ENCODE measurements around the gene TGIF2. TPM values are rescaled to one million over a fixed set of nuclear protein-coding genes. Genes with fewer than 3 reads are reported as not detected.
"Not testable (repeated sequence)": the region's sequence is repeated elsewhere in the genome, so short reads cannot be mapped to it uniquely, and the experiment has no call there.

Gene TGIF2
- total and polyA plus RNA-seq, 4 donors = 14.2 to 26.2 (median 20.7) TPM

DNA sequence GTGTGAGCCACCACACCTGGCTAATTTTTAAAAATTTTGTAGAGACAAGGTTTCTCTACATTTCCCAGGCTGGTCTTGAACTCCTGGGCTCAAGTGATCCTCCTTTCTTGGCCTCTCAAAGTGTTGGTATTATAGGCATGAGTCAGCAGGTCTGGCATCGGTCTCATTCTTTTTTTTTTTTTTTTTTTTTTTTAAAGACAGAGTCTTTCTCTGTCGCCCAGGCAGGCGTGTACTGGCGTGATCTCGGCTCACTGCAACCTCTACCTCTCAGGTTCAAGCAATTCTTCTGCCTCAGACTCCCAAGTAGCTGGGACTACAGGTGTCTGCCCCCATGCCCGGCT is 35.0 kb downstream of the TGIF2 start:
- not testable (repeated sequence) for H3K4me3 ChIP-seq (ENCODE audit: low read depth, low read length); H3K27me3 ChIP-seq (ENCODE audit: control insufficient read depth, insufficient read depth, low read length); H3K27ac ChIP-seq (ENCODE audit: low read depth, low read length); DNase-seq (ENCODE audit: low read depth in 4 of 6, low spot score in 6 of 6); H3K9me3 ChIP-seq (ENCODE audit: control insufficient read depth, insufficient read depth, low read length)
- 100% methylated on average over 3 of the region's 6 CpGs for WGBS (ENCODE audit: insufficient coverage)
- H3K4me1 ChIP-seq (ENCODE audit: control insufficient read depth, insufficient read depth, low read length) = peaks cover 22% of the 10 kb centered on the region
- H3K36me3 ChIP-seq (ENCODE audit: control insufficient read depth, insufficient read depth, low read length) = peaks cover 55% of the 10 kb centered on the region

DNA sequence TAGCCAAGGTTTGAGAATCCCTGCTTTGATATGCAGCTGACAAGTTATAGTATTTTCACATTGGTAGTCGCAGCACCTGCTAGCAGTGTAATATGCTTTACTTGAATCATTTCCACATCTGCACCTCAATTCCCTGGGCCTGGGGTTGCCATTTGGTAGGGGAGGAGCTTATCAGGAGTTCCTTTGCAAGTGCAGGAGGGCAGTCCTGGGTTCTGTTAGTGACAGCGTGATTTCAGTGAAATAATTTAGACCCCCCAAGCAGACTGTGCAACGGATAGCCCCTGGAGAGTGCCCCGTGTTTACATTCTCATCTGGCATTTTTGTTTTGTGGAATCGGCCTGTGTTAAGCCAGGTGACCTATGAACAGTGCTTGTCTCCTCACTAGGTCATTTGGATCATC is 38.2 kb downstream of the TGIF2 start:
- WGBS (ENCODE audit: insufficient coverage) = 100% methylated on average over 2 of the region's 5 CpGs
- H3K36me3 ChIP-seq (ENCODE audit: control insufficient read depth, insufficient read depth, low read length) = peaks cover 76% of the 10 kb centered on the region
- H3K9me3 ChIP-seq (ENCODE audit: control insufficient read depth, insufficient read depth, low read length) = no peaks in the 10 kb centered on the region
- DNase-seq (ENCODE audit: low read depth in 4 of 6, low spot score in 6 of 6) = no peak
- peaks cover 8% of the 10 kb centered on the region for H3K4me1 ChIP-seq (ENCODE audit: control insufficient read depth, insufficient read depth, low read length)
- no peak overlapping the region for H3K4me3 ChIP-seq (ENCODE audit: low read depth, low read length)
- H3K27ac ChIP-seq (ENCODE audit: low read depth, low read length) = no peak overlapping the region
- H3K27me3 ChIP-seq (ENCODE audit: control insufficient read depth, insufficient read depth, low read length) = no peaks in the 10 kb centered on the region

DNA sequence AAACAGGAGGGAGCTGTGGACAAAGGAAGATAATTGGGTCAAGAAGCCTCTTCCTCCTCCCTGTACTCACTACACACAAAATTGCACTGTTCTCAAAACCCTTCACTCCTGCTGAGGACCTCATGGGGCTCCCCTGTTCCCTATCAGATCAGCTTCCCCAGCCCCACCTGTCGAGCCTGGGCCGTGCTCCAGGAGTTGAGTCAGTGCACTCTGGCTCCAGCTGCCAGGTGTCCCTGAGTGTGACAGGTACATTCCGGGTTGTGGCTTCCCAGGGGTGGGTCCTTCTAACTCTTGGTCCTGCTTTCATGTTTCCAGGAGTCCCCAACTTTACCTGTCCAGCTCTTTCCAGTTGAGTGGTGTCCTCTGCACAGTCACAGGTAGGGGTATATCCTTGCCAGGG is 40.6 kb downstream of the TGIF2 start:
- WGBS (ENCODE audit: insufficient coverage) = 91% methylated on average over 3 of the region's 3 CpGs
- no peak for DNase-seq (ENCODE audit: low read depth in 4 of 6, low spot score in 6 of 6)
- no peaks in the 10 kb centered on the region for H3K27me3 ChIP-seq (ENCODE audit: control insufficient read depth, insufficient read depth, low read length)
- no peaks in the 10 kb centered on the region for H3K9me3 ChIP-seq (ENCODE audit: control insufficient read depth, insufficient read depth, low read length)
- H3K27ac ChIP-seq (ENCODE audit: low read depth, low read length) = no peak overlapping the region
- peaks cover 62% of the 10 kb centered on the region for H3K36me3 ChIP-seq (ENCODE audit: control insufficient read depth, insufficient read depth, low read length)
- no peaks in the 10 kb centered on the region for H3K4me1 ChIP-seq (ENCODE audit: control insufficient read depth, insufficient read depth, low read length)
- no peak overlapping the region for H3K4me3 ChIP-seq (ENCODE audit: low read depth, low read length)

DNA sequence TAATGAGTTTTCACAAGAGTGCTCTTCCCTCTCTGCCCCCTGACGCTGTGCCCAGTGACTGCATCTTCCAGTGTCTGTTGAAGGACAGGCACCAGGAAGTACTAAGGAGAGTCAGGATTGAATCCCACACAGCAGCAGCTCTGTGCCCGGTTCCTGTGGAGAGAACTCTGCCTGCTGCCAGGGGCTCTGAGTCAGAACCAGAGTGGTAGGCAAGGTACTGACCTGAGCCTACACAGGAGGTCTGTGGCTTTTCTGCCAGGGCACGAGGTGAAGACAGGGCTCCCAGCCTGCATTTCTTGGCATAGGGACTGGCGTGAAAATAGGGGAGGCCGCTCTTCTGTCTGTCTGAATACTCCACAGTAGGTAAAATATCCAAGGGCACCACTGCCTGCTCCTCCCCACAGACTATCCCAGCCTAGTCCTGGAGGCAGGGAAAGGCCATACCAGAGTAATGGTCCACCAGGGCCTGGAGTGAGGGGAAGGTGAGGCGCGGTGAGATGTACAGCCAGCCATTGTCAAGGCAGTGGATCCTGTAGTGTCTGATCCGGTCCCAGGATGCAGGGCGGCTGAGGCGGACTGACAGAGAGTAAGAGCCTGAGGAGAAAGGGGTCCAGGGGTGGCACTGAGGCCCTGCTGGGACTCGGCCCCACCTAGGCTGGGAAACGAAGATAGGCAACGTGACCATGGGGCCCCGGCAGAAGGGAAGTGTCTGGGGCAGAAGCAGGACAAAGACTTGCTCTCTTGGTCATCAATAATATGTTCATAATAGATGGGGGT is 41.6 kb downstream of the TGIF2 start:
- Histone ChIP-seq H3K4me1 (ENCODE audit: control insufficient read depth, insufficient read depth, low read length) (no peaks in the 10 kb centered on the region), H3K27me3 (ENCODE audit: control insufficient read depth, insufficient read depth, low read length) (no peaks in the 10 kb centered on the region), H3K27ac (ENCODE audit: low read depth, low read length) (no peak overlapping the region), H3K4me3 (ENCODE audit: low read depth, low read length) (no peak overlapping the region), H3K36me3 (ENCODE audit: control insufficient read depth, insufficient read depth, low read length) (peaks cover 52% of the 10 kb centered on the region), H3K9me3 (ENCODE audit: control insufficient read depth, insufficient read depth, low read length) (no peaks in the 10 kb centered on the region)
- WGBS (ENCODE audit: insufficient coverage) = 86% methylated on average over 8 of the region's 14 CpGs
- DNase-seq (ENCODE audit: low read depth in 4 of 6, low spot score in 6 of 6) = no peak

DNA sequence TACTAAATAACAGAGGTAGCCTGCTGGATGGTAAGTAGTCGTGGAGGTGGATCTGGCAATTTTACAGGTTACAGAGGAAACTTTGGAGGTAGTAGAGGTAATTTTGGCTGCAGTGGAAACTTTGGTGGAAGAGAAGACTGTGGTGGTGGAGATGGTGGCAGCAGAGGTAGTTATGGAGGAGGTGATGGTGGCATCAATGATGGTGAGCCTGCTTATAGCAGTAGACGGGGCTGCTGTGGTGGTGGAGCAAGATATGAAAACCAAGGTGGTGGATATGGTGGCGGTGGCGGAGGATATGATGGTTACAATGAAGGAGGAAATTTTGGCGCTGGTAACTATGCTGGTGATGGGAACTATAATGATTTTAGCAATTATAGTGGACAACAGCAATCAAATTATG is 47.5 kb downstream of the TGIF2 start:
- H3K36me3 ChIP-seq (ENCODE audit: control insufficient read depth, insufficient read depth, low read length) = no peaks in the 10 kb centered on the region
- H3K4me3 ChIP-seq (ENCODE audit: low read depth, low read length) = no peak overlapping the region
- DNase-seq (ENCODE audit: low read depth in 4 of 6, low spot score in 6 of 6) = no peak
- H3K27me3 ChIP-seq (ENCODE audit: control insufficient read depth, insufficient read depth, low read length) = no peaks in the 10 kb centered on the region
- H3K4me1 ChIP-seq (ENCODE audit: control insufficient read depth, insufficient read depth, low read length) = peaks cover 3% of the 10 kb centered on the region
- no peaks in the 10 kb centered on the region for H3K9me3 ChIP-seq (ENCODE audit: control insufficient read depth, insufficient read depth, low read length)
- no peak overlapping the region for H3K27ac ChIP-seq (ENCODE audit: low read depth, low read length)
- 95% methylated on average over 5 of the region's 5 CpGs for WGBS (ENCODE audit: insufficient coverage)

DNA sequence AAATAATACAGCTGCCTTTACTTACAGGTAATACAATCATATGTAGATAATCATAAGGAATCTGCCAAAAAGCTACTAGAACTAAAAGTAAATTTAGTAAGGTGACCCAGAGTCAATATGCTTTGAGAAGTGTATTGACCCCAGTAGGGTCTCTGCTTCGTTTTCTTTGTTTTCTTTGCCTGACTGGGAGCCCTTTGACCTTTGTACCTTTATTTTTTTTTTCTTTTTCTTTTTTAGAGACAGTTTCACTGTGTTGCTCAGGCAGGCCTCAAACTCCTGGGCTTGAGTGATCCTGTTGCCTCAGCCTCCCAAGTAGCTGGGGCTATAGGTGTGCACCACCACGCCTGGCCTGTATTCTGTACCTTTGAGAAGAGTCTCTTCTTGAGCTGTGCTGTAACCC is 50.0 kb downstream of the TGIF2 start:
- DNase-seq (ENCODE audit: low read depth in 4 of 6, low spot score in 6 of 6) = no peak
- Histone ChIP-seq H3K9me3 (ENCODE audit: control insufficient read depth, insufficient read depth, low read length) (no peaks in the 10 kb centered on the region), H3K27ac (ENCODE audit: low read depth, low read length) (no peak overlapping the region), H3K4me3 (ENCODE audit: low read depth, low read length) (no peak overlapping the region), H3K36me3 (ENCODE audit: control insufficient read depth, insufficient read depth, low read length) (no peaks in the 10 kb centered on the region), H3K4me1 (ENCODE audit: control insufficient read depth, insufficient read depth, low read length) (peaks cover 3% of the 10 kb centered on the region), H3K27me3 (ENCODE audit: control insufficient read depth, insufficient read depth, low read length) (no peaks in the 10 kb centered on the region)
- WGBS (ENCODE audit: insufficient coverage) = 100% methylated on average over 1 of the region's 2 CpGs

DNA sequence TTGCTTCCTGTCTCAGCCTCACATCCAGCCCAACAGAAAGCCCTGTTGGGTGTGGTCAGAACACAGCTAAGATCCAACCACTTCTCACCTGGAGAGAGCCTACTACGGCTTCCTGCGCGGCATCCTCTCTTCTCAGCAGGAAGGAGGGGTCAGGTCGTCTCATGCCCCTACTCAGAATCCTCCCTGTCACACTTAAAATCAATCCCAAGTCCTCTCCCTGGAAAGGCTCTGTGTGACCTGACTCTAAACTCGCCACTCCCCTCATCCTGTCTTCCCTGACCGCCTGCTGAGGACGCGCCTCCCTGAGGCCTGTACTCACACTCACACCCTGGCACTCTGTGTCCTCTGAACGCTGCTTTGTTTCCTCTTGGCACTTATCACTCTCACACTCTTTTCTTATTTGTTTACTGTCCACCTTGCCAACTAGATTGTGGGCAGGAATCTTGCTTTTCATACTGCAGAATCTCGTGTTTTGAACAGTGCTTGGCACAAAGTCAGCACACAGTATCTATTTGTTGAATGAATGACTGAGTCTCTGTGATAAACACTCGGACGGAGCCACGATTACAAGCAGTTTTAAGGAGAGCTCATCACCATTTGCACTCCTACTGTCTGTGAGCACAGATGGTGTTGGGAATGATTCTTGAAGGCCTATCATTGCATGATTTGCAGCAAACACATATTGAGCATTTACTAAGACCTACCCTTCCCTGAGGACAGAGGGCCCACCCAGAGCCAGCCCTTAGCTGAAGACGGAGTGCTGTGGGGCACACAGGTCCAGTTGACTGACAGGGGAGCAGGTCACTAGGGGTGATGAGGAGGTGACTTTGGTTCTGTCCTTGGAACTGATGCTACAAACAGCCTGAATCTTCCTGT is 50.9 kb downstream of the TGIF2 start:
- Histone ChIP-seq H3K4me1 (ENCODE audit: control insufficient read depth, insufficient read depth, low read length) (peaks cover 3% of the 10 kb centered on the region), H3K36me3 (ENCODE audit: control insufficient read depth, insufficient read depth, low read length) (no peaks in the 10 kb centered on the region), H3K27me3 (ENCODE audit: control insufficient read depth, insufficient read depth, low read length) (no peaks in the 10 kb centered on the region), H3K4me3 (ENCODE audit: low read depth, low read length) (no peak overlapping the region), H3K9me3 (ENCODE audit: control insufficient read depth, insufficient read depth, low read length) (no peaks in the 10 kb centered on the region), H3K27ac (ENCODE audit: low read depth, low read length) (no peak overlapping the region)
- 35% methylated on average over 11 of the region's 14 CpGs for WGBS (ENCODE audit: insufficient coverage)
- peak in 3 of 6 donors; percentile 1 to 65 (median 14) for DNase-seq (ENCODE audit: low read depth in 4 of 6, low spot score in 6 of 6)

DNA sequence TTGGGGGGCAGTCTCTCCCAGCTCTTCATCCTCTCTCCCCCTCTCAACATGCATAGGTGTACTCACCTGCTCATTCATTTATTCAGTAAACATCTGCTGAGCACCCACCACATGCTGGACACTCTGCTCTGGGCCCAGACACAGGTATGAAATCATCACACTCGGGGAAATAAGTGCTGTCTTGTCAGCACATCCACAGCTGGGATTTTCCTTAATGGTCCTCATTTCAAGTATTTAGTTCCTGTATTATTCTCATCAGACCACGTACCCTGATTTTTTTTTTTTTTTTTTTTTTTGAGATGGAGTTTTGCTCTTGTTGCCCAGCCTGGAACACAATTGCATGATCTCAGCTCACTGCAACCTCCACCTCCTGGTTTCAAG is 51.5 kb downstream of the TGIF2 start:
- Histone ChIP-seq H3K4me1 (ENCODE audit: control insufficient read depth, insufficient read depth, low read length) (peaks cover 3% of the 10 kb centered on the region), H3K36me3 (ENCODE audit: control insufficient read depth, insufficient read depth, low read length) (no peaks in the 10 kb centered on the region), H3K27me3 (ENCODE audit: control insufficient read depth, insufficient read depth, low read length) (no peaks in the 10 kb centered on the region), H3K9me3 (ENCODE audit: control insufficient read depth, insufficient read depth, low read length) (no peaks in the 10 kb centered on the region), H3K27ac (ENCODE audit: low read depth, low read length) (no peak overlapping the region), H3K4me3 (ENCODE audit: low read depth, low read length) (no peak overlapping the region)
- 80% methylated on average over 1 of the region's 2 CpGs for WGBS (ENCODE audit: insufficient coverage)
- DNase-seq (ENCODE audit: low read depth in 4 of 6, low spot score in 6 of 6) = no peak

DNA sequence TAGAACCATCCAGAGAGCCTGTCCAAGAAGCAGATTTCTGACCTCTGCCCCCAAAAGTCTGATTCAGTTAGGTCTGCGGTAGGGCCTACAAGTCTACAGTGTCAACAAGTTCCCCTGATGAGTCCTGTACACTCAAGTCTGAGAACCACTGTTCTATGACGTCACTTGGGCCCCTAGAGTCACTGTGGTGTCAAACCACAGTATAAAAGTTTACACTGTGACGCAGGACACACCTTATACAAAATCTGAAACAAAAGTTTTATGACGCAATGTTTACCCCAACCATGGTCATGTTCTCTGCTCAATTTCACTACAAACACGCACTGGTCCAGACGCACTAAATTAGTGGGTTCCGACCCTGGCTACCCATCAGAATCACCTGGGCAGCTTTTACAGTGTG is 54.7 kb downstream of the TGIF2 start:
- Histone ChIP-seq H3K36me3 (ENCODE audit: control insufficient read depth, insufficient read depth, low read length) (peaks cover 2% of the 10 kb centered on the region), H3K9me3 (ENCODE audit: control insufficient read depth, insufficient read depth, low read length) (no peaks in the 10 kb centered on the region), H3K4me3 (ENCODE audit: low read depth, low read length) (no peak overlapping the region), H3K27ac (ENCODE audit: low read depth, low read length) (no peak overlapping the region), H3K27me3 (ENCODE audit: control insufficient read depth, insufficient read depth, low read length) (no peaks in the 10 kb centered on the region), H3K4me1 (ENCODE audit: control insufficient read depth, insufficient read depth, low read length) (peaks cover 3% of the 10 kb centered on the region)
- WGBS (ENCODE audit: insufficient coverage) = 94% methylated on average over 6 of the region's 7 CpGs
- DNase-seq (ENCODE audit: low read depth in 4 of 6, low spot score in 6 of 6) = no peak
